H9 (cell line): ENCODE data around the gene CEP350. TPM values are rescaled to one million over a fixed set of nuclear protein-coding genes. Genes with fewer than 3 reads are reported as not detected.
A peak's percentile ranks its signal among the peaks of the same experiment; 100 is the strongest.

Experiments used
- DNase-seq: peaks from one replicate; pipeline ENCODE4 v3.0.0-alpha.2; 2017
- H2AFZ ChIP-seq: one replicate; pipeline ENCODE4 v1.6.1; 2013; ENCODE audit warnings: mild to moderate bottlenecking, low read length, control low read depth, moderate library complexity
- H2AK5ac ChIP-seq: 2 replicates; pipeline ENCODE4 v1.6.1; 2013; ENCODE audit warnings: low read length, control low read depth, mixed read lengths; ENCODE audit not compliant: insufficient read length
- H2BK120ac ChIP-seq: one replicate; pipeline ENCODE4 v1.6.1; 2013; ENCODE audit warnings: low read depth, mild to moderate bottlenecking, low read length, control low read depth, inconsistent platforms; ENCODE audit not compliant: poor library complexity, severe bottlenecking
- H2BK12ac ChIP-seq: 2 replicates; pipeline ENCODE4 v1.6.1; 2013; ENCODE audit warnings: low read length, control low read depth, mixed read lengths, low read depth; ENCODE audit not compliant: insufficient read length
- H2BK15ac ChIP-seq: 2 replicates; pipeline ENCODE4 v1.6.1; 2013; ENCODE audit warnings: low read depth, low read length, control low read depth
- H2BK20ac ChIP-seq: one replicate; pipeline ENCODE4 v1.6.1; 2013; ENCODE audit warnings: low read depth, mild to moderate bottlenecking, low read length, control low read depth, inconsistent platforms; ENCODE audit not compliant: poor library complexity, severe bottlenecking
- H2BK5ac ChIP-seq: 2 replicates; pipeline ENCODE4 v1.6.1; 2013; ENCODE audit warnings: low read length, control low read depth, mixed read lengths; ENCODE audit not compliant: insufficient read length
- H3K14ac ChIP-seq: 2 replicates; pipeline ENCODE4 v1.6.1; 2013; ENCODE audit warnings: low read length, control low read depth; ENCODE audit not compliant: insufficient read depth
- H3K18ac ChIP-seq: 2 replicates; pipeline ENCODE4 v1.6.1; 2013; ENCODE audit warnings: low read depth, mild to moderate bottlenecking, mixed read lengths, low read length, control low read depth; ENCODE audit not compliant: insufficient read length
- H3K23ac ChIP-seq: 2 replicates; pipeline ENCODE4 v1.6.1; 2013; ENCODE audit warnings: low read length, control low read depth, mixed read lengths, low read depth; ENCODE audit not compliant: insufficient read length
- H3K23me2 ChIP-seq: 2 replicates; pipeline ENCODE4 v1.6.1; 2013; ENCODE audit warnings: low read depth, mild to moderate bottlenecking, mixed read lengths, low read length, control low read depth; ENCODE audit not compliant: insufficient read length, poor library complexity, severe bottlenecking
- H3K27ac ChIP-seq: 2 replicates; pipeline ENCODE4 v1.5.1; 2013; ENCODE audit warnings: low read length, control low read depth, mixed read lengths, low read depth; ENCODE audit not compliant: insufficient read length
- H3K27me3 ChIP-seq: 2 replicates; pipeline ENCODE4 v1.6.1; 2013; ENCODE audit warnings: low read length, control low read depth, inconsistent platforms; ENCODE audit not compliant: insufficient read depth
- H3K4ac ChIP-seq: 2 replicates; pipeline ENCODE4 v1.6.1; 2013; ENCODE audit warnings: low read depth, mild to moderate bottlenecking, control low read depth, inconsistent platforms, low read length, moderate library complexity
- H3K4me1 ChIP-seq: 2 replicates; pipeline ENCODE4 v1.6.1; 2013; ENCODE audit warnings: low read length, control low read depth, inconsistent platforms; ENCODE audit not compliant: insufficient read depth
- H3K4me2 ChIP-seq: 2 replicates; pipeline ENCODE4 v1.6.1; 2013; ENCODE audit warnings: low read length, control low read depth, mixed read lengths; ENCODE audit not compliant: insufficient read length, insufficient read depth
- H3K56ac ChIP-seq: 2 replicates; pipeline ENCODE4 v1.6.1; 2013; ENCODE audit warnings: low read depth, mild to moderate bottlenecking, mixed read lengths, low read length, control low read depth; ENCODE audit not compliant: insufficient read length
- H3K79me1 ChIP-seq: 2 replicates; pipeline ENCODE4 v1.6.1; 2013; ENCODE audit warnings: low read depth, mild to moderate bottlenecking, moderate library complexity, low read length, control low read depth, inconsistent platforms; ENCODE audit not compliant: insufficient read depth, poor library complexity, severe bottlenecking
- H3K79me2 ChIP-seq: 2 replicates; pipeline ENCODE4 v1.6.1; 2013; ENCODE audit warnings: low read length, control low read depth, inconsistent platforms; ENCODE audit not compliant: insufficient read depth
- H3K9ac ChIP-seq: 2 replicates; pipeline ENCODE4 v1.6.1; 2013; ENCODE audit warnings: low read length, control low read depth, mixed read lengths; ENCODE audit not compliant: insufficient read length; ENCODE audit errors: extremely low read depth
- H3K9me3 ChIP-seq: one replicate; pipeline ENCODE4 v1.6.1; 2013; ENCODE audit warnings: low read depth, low read length, inconsistent platforms; ENCODE audit not compliant: control insufficient read depth
- H3T11ph ChIP-seq: one replicate; pipeline ENCODE4 v1.6.1; 2013; ENCODE audit warnings: mild to moderate bottlenecking, low read length, control low read depth, inconsistent platforms
- H4K20me1 ChIP-seq: one replicate; pipeline ENCODE4 v1.6.1; 2013; ENCODE audit not compliant: control insufficient read depth, insufficient read length, insufficient read depth
- H4K5ac ChIP-seq: 2 replicates; pipeline ENCODE4 v1.6.1; 2013; ENCODE audit warnings: low read depth, mild to moderate bottlenecking, mixed read lengths, low read length, control low read depth; ENCODE audit not compliant: insufficient read length
- H4K8ac ChIP-seq: replicated peaks from 2 replicates; pipeline ENCODE4 v1.6.1; 2013; ENCODE audit warnings: low read length, control low read depth, mixed read lengths, low read depth; ENCODE audit not compliant: insufficient read length
- H4K91ac ChIP-seq: 2 replicates; pipeline ENCODE4 v1.6.1; 2013; ENCODE audit warnings: low read depth, mild to moderate bottlenecking, moderate library complexity, mixed read lengths, low read length, control low read depth; ENCODE audit not compliant: insufficient read length
- H3K27ac Mint-ChIP-seq, 3 experiments: 2 replicates in 2 of 3; 3 replicates in 1 of 3; pipeline ENCODE4 v1.8.0; 2020 to 2021; ENCODE audit warnings: mixed read lengths in 3 of 3, mild to moderate bottlenecking in 1 of 3, moderate library complexity in 1 of 3
- H3K27me3 Mint-ChIP-seq: 2 replicates; pipeline ENCODE4 v1.8.0; 2021; ENCODE audit warnings: low read depth, mild to moderate bottlenecking, moderate library complexity, mixed read lengths
- H3K36me3 Mint-ChIP-seq, 3 experiments: 2 replicates in 2 of 3; 3 replicates in 1 of 3; pipeline ENCODE4 v1.8.0; 2020 to 2021; ENCODE audit warnings: low read depth in 3 of 3, mixed read lengths in 3 of 3; ENCODE audit not compliant: insufficient read depth in 1 of 3
- H3K4me1 Mint-ChIP-seq, 2 experiments: 2 replicates each; pipeline ENCODE4 v1.8.0; 2020; ENCODE audit warnings: mixed read lengths in 2 of 2
- H3K4me3 Mint-ChIP-seq, 2 experiments: 2 replicates in 1 of 2; 3 replicates in 1 of 2; pipeline ENCODE4 v1.8.0; 2020 to 2021; ENCODE audit warnings: mild to moderate bottlenecking in 2 of 2, mixed read lengths in 2 of 2, moderate library complexity in 1 of 2
- H3K9me3 Mint-ChIP-seq, 2 experiments: 2 replicates in 1 of 2; 3 replicates in 1 of 2; pipeline ENCODE4 v1.8.0; 2020; ENCODE audit warnings: mild to moderate bottlenecking in 2 of 2, mixed read lengths in 2 of 2, moderate library complexity in 1 of 2
- CTCF ChIP-seq: fragments of 200-600 bp; sonication (generic); conservative IDR thresholded peaks from 3 replicates; pipeline ENCODE4 v1.8.0; 2021; ENCODE audit warnings: antibody characterized with exemption, mild to moderate bottlenecking
- WGBS: extraction: QIAGEN DNeasy Blood & Tissue Kit; methylation state at CpG from one replicate; pipeline ENCODE4 v1.1.7; 2013; ENCODE audit warnings: missing lambda C conversion rate, low lambda C conversion rate, mixed read lengths; ENCODE audit not compliant: insufficient read length; ENCODE audit errors: extremely low coverage; 5-methylcytosine and 5-hydroxymethylcytosine counted together
- total RNA-seq: library from RNA; stranded (reverse); gene quantifications from 2 replicates; pipeline ENCODE4 v1.2.1, GENCODE V29; 2021

Gene CEP350
- total RNA-seq, 1 experiment from 2014 or later = 39.2 TPM

- Mint-ChIP-seq H3K36me3 (peaks cover 0 to 6% (median 5%) of the 10 kb centered on the region in 3 experiments; a peak in 3 of 7 replicates), H3K27me3 (no peaks in the 10 kb centered on the region), H3K9me3 (no peaks in the 10 kb centered on the region; a peak in 3 of 5 replicates), H3K4me3 (no peak overlapping the region), H3K4me1 (peaks cover 0 to 3% of the 10 kb centered on the region in 2 experiments; a peak in 1 of 4 replicates), H3K27ac (peak overlapping the region in 1 of 3 experiments; percentile 9; a peak in 1 of 7 replicates)
- Histone ChIP-seq H3T11ph (no peak overlapping the region), H2BK20ac (no peak overlapping the region), H4K91ac (no peak overlapping the region), H2AFZ (no peak overlapping the region), H3K18ac (no peak overlapping the region), H3K4ac (no peak overlapping the region), H3K4me1 (no peaks in the 10 kb centered on the region), H3K9me3 (no peaks in the 10 kb centered on the region), H2BK120ac (no peak overlapping the region), H3K9ac (no peak overlapping the region), H4K5ac (no peak overlapping the region), H3K79me2 (peaks cover 2% of the 10 kb centered on the region; the same call in 1 of the 2 replicates), H3K14ac (no peak overlapping the region), H3K79me1 (peaks cover 7% of the 10 kb centered on the region), H2BK5ac (no peak overlapping the region), H3K23me2 (no peaks in the 10 kb centered on the region), H4K8ac (no peak overlapping the region), H3K27me3 (no peaks in the 10 kb centered on the region), H2BK15ac (no peak overlapping the region), H3K23ac (no peak overlapping the region), H3K56ac (no peak overlapping the region), H3K4me2 (no peak overlapping the region), H3K27ac (no peak overlapping the region), H4K20me1 (no peaks in the 10 kb centered on the region), H2AK5ac (no peak overlapping the region), H2BK12ac (no peak overlapping the region)
- no peak for TF ChIP-seq CTCF
- WGBS = no CpG with 5 or more reads among the region's 1 CpG
- DNase-seq = no peak
Observed at GRCh38 chr1:179984101-179984500, 29.5 kb downstream of the CEP350 start.
